ENCODE data around the gene ITGBL1.

GRCh38 chr13:101473458-101473857 is 21.0 kb downstream of the ITGBL1 start:
- TF ChIP-seq, protein P1, sequence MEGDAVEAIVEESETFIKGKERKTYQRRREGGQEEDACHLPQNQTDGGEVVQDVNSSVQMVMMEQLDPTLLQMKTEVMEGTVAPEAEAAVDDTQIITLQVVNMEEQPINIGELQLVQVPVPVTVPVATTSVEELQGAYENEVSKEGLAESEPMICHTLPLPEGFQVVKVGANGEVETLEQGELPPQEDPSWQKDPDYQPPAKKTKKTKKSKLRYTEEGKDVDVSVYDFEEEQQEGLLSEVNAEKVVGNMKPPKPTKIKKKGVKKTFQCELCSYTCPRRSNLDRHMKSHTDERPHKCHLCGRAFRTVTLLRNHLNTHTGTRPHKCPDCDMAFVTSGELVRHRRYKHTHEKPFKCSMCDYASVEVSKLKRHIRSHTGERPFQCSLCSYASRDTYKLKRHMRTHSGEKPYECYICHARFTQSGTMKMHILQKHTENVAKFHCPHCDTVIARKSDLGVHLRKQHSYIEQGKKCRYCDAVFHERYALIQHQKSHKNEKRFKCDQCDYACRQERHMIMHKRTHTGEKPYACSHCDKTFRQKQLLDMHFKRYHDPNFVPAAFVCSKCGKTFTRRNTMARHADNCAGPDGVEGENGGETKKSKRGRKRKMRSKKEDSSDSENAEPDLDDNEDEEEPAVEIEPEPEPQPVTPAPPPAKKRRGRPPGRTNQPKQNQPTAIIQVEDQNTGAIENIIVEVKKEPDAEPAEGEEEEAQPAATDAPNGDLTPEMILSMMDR (IDR thresholded peaks at IDR 0.05): no peak
- TF ChIP-seq POLR2A (IDR thresholded peaks at IDR 0.05): no peak

Data from ovary (tissue), 3 donors.